ENCODE measurements around the gene GAS7.

GAS7 gene

GRCh38 chr17:9937901-9938300 lies 260.5 kb downstream of the GAS7 start:
- TF ChIP-seq CTCF (IDR thresholded peaks at IDR 0.05; ENCODE audit: insufficient read depth, low read length) (no peak), REST (IDR thresholded peaks at IDR 0.05; ENCODE audit: insufficient replicate concordance, low read depth) (no peak), GABPA (IDR thresholded peaks at IDR 0.05; ENCODE audit: low read depth) (no peak), POLR2AphosphoS5 (IDR thresholded peaks at IDR 0.05; ENCODE audit: low read depth) (no peak), SPI1 (IDR thresholded peaks at IDR 0.05; ENCODE audit: borderline replicate concordance, low read depth) (no peak)
- H3K27ac ChIP-seq (replicated peaks): no peak overlapping the region
- DNase-seq (ENCODE audit: low read depth in 1 of 2, low spot score in 1 of 2): no peak
- H3K4me3 ChIP-seq (replicated peaks; ENCODE audit: insufficient read depth, low read length): no peak overlapping the region
- H3K27me3 ChIP-seq (ENCODE audit: insufficient read depth, poor library complexity, severe bottlenecking): no peaks in the 10 kb centered on the region

- DNase-seq (ENCODE audit: low read depth in 1 of 2, low spot score in 1 of 2): no peak
- H3K27ac ChIP-seq (replicated peaks): no peak overlapping the region
- H3K27me3 ChIP-seq (ENCODE audit: insufficient read depth, poor library complexity, severe bottlenecking): no peaks in the 10 kb centered on the region
- no peak for TF ChIP-seq GABPA (IDR thresholded peaks at IDR 0.05; ENCODE audit: low read depth)
- TF ChIP-seq CTCF (IDR thresholded peaks at IDR 0.05; ENCODE audit: insufficient read depth, low read length): no peak
- TF ChIP-seq SPI1 (IDR thresholded peaks at IDR 0.05; ENCODE audit: borderline replicate concordance, low read depth): no peak
- H3K4me3 ChIP-seq (replicated peaks; ENCODE audit: insufficient read depth, low read length): no peak overlapping the region
These were observed 261.1 kb downstream of the GAS7 start for GRCh38 chr17:9937241-9937761.

- Histone ChIP-seq H3K4me3 (replicated peaks; ENCODE audit: insufficient read depth, low read length) (no peak overlapping the region), H3K27me3 (ENCODE audit: insufficient read depth, poor library complexity, severe bottlenecking) (no peaks in the 10 kb centered on the region), H3K27ac (replicated peaks) (no peak overlapping the region)
- TF ChIP-seq SPI1 (IDR thresholded peaks at IDR 0.05; ENCODE audit: borderline replicate concordance, low read depth) (no peak), CTCF (IDR thresholded peaks at IDR 0.05; ENCODE audit: insufficient read depth, low read length) (no peak), REST (IDR thresholded peaks at IDR 0.05; ENCODE audit: insufficient replicate concordance, low read depth) (no peak), GABPA (IDR thresholded peaks at IDR 0.05; ENCODE audit: low read depth) (no peak), POLR2AphosphoS5 (IDR thresholded peaks at IDR 0.05; ENCODE audit: low read depth) (no peak)
- DNase-seq (ENCODE audit: low read depth in 1 of 2, low spot score in 1 of 2): no peak
These were observed 262.3 kb downstream of the GAS7 start for GRCh38 chr17:9936095-9936494.

- TF ChIP-seq GABPA (IDR thresholded peaks at IDR 0.05; ENCODE audit: low read depth) (no peak), REST (IDR thresholded peaks at IDR 0.05; ENCODE audit: insufficient replicate concordance, low read depth) (no peak), SPI1 (IDR thresholded peaks at IDR 0.05; ENCODE audit: borderline replicate concordance, low read depth) (no peak), CTCF (IDR thresholded peaks at IDR 0.05; ENCODE audit: insufficient read depth, low read length) (no peak), POLR2AphosphoS5 (IDR thresholded peaks at IDR 0.05; ENCODE audit: low read depth) (no peak)
These were observed 263.0 kb downstream of the GAS7 start for GRCh38 chr17:9935408-9935807.

More at GRCh38 chr17:9935408-9935807, 263.0 kb downstream of the GAS7 start:
- H3K4me3 ChIP-seq (replicated peaks; ENCODE audit: insufficient read depth, low read length): no peak overlapping the region
- no peaks in the 10 kb centered on the region for H3K27me3 ChIP-seq (ENCODE audit: insufficient read depth, poor library complexity, severe bottlenecking)
- no peak for DNase-seq (ENCODE audit: low read depth in 1 of 2, low spot score in 1 of 2)
- no peak overlapping the region for H3K27ac ChIP-seq (replicated peaks)
